HepG2 (cell line): ENCODE data around the gene GAN. TPM values are rescaled to one million over a fixed set of nuclear protein-coding genes. Genes with fewer than 3 reads are reported as not detected.
A peak's percentile ranks its signal among the peaks of the same experiment; 100 is the strongest.

ENCODE experiments used
- ARNT ChIP-seq: fragments of 450-650 bp; IDR thresholded peaks from 2 replicates; pipeline ENCODE4 v1.6.1; 2017
- CAMTA2 ChIP-seq: sonication (generic); formaldehyde crosslinking; IDR thresholded peaks from 2 replicates; pipeline ENCODE4 v1.4.0; 2020; ENCODE audit warnings: mild to moderate bottlenecking, missing genetic modification reagents, borderline replicate concordance
- CBX1 ChIP-seq: IDR thresholded peaks from one replicate; pipeline ENCODE4 v1.6.1; 2016; ENCODE audit warnings: antibody characterized with exemption, low read depth
- CREB3 ChIP-seq: sonication (generic); formaldehyde crosslinking; IDR thresholded peaks from 2 replicates; pipeline ENCODE4 v1.5.0; 2020; ENCODE audit warnings: missing genetic modification reagents
- GATAD2A ChIP-seq: IDR thresholded peaks from 2 replicates; pipeline ENCODE4 v1.6.1; 2016
- HNRNPL ChIP-seq: fragments of 200-400 bp; formaldehyde crosslinking; IDR thresholded peaks from 2 replicates; pipeline ENCODE4 v1.6.1; 2017; ENCODE audit warnings: mild to moderate bottlenecking, low read depth, low read length
- KAT8 ChIP-seq: IDR thresholded peaks from 2 replicates; pipeline ENCODE4 v1.6.1; 2016; ENCODE audit warnings: missing genetic modification reagents, missing compliant biosample characterization
- KIAA2018 ChIP-seq: sonication (generic); formaldehyde crosslinking; IDR thresholded peaks from 2 replicates; pipeline ENCODE4 v1.5.0; 2020; ENCODE audit warnings: mild to moderate bottlenecking, missing genetic modification reagents, borderline replicate concordance
- LCORL ChIP-seq, 2 experiments: fragments of 450-650 bp in 1 of 2; sonication (generic) in 1 of 2; formaldehyde crosslinking in 1 of 2; IDR thresholded peaks; 2 replicates each; pipeline versions ENCODE4 v1.5.0 to v1.6.1; 2017 to 2020; ENCODE audit warnings: antibody characterized with exemption in 1 of 2, missing genetic modification reagents in 1 of 2
- MAFF ChIP-seq: IDR thresholded peaks from 2 replicates; pipeline ENCODE4 v1.6.1; 2011; ENCODE audit warnings: low read depth, low read length, improper control_type of control experiment
- PHF21A ChIP-seq: sonication (generic); formaldehyde crosslinking; IDR thresholded peaks from 2 replicates; pipeline ENCODE4 v1.5.0; 2020; ENCODE audit warnings: mild to moderate bottlenecking, missing genetic modification reagents
- POGK ChIP-seq: sonication (generic); formaldehyde crosslinking; conservative IDR thresholded peaks from 2 replicates; pipeline ENCODE4 v1.8.0; 2022; ENCODE audit warnings: mild to moderate bottlenecking, moderate library complexity, missing genetic modification reagents
- RFX3 ChIP-seq: IDR thresholded peaks from 2 replicates; pipeline ENCODE4 v1.6.1; 2016; ENCODE audit warnings: missing biosample characterization, missing genetic modification reagents
- RORA ChIP-seq: sonication (generic); formaldehyde crosslinking; IDR thresholded peaks from 2 replicates; pipeline ENCODE4 v1.5.0; 2020; ENCODE audit warnings: mild to moderate bottlenecking, missing genetic modification reagents, moderate library complexity
- SATB2 ChIP-seq: sonication (generic); formaldehyde crosslinking; IDR thresholded peaks from 2 replicates; pipeline ENCODE4 v1.5.0; 2020; ENCODE audit warnings: missing genetic modification reagents
- ZNF557 ChIP-seq: sonication (generic); formaldehyde crosslinking; IDR thresholded peaks from 2 replicates; pipeline ENCODE4 v1.4.0; 2020; ENCODE audit warnings: missing genetic modification reagents
- ZNF580 ChIP-seq: IDR thresholded peaks from 2 replicates; pipeline ENCODE4 v1.6.1; 2016; ENCODE audit warnings: low read depth, borderline replicate concordance
- ZNF788 ChIP-seq: sonication (generic); formaldehyde crosslinking; IDR thresholded peaks from 2 replicates; pipeline ENCODE4 v1.5.0; 2020; ENCODE audit warnings: mild to moderate bottlenecking, missing genetic modification reagents, borderline replicate concordance
- ZNF83 ChIP-seq: sonication (generic); formaldehyde crosslinking; IDR thresholded peaks from 2 replicates; pipeline ENCODE4 v1.4.0; 2020; ENCODE audit warnings: missing genetic modification reagents, mild to moderate bottlenecking, borderline replicate concordance
- polyA plus RNA-seq, 8 experiments: library from polyadenylated mRNA; depleted of rRNA in 3 of 8; stranded (reverse) in 7 of 8; unstranded in 1 of 8; fragments of >200 nt; fragmentation: Illumina TruSeq in 4 of 8; extraction: Trizol in 4 of 8; gene quantifications; 2 replicates each; pipeline versions ENCODE4 v1.2.1 to v1.2.3, GENCODE V29; 2011 to 2016; ENCODE audit warnings: low read depth in 4 of 8, missing spikeins in 1 of 8, mixed read lengths in 1 of 8; ENCODE audit not compliant: insufficient read depth in 1 of 8
- total RNA-seq, 5 experiments: library from RNA; depleted of rRNA; stranded (reverse); fragments of >200 nt; fragmentation: Illumina TruSeq; extraction: Trizol; gene quantifications; 2 replicates each; pipeline ENCODE4 v1.2.3, GENCODE V29; 2016; ENCODE audit warnings: low read depth in 1 of 5

Gene GAN
- total and polyA plus RNA-seq, 2 of the 13 experiments (the other 11 are each of a cell fraction or from before 2014, with no cell fraction given): 4.3 to 11.0 TPM

- TF ChIP-seq KIAA2018 (CRISPR knock-in tag) (no peak), PHF21A (no peak), ZNF788 (CRISPR knock-in tag) (peak; percentile 90; the same call in 1 of the 2 replicates), SATB2 (0 out of 2 replicates have a peak, but pooled peaks have one; percentile 43), RORA (CRISPR knock-in tag) (no peak), CREB3 (0 out of 2 replicates have a peak, but pooled peaks have one; percentile 58), ARNT (no peak), GATAD2A (CRISPR knock-in tag) (peak; percentile 71), MAFF (no peak), ZNF83 (CRISPR knock-in tag) (peak; percentile 31; the same call in 1 of the 2 replicates), POGK (CRISPR knock-in tag) (peak; percentile 88), LCORL (IDR thresholded peaks at IDR 0.05) (no peak), LCORL (CRISPR knock-in tag; IDR thresholded peaks at IDR 0.05) (peak; percentile 90), ZNF557 (CRISPR knock-in tag) (no peak), HNRNPL (peak; percentile 63; the same call in 1 of the 2 replicates), RFX3 (CRISPR knock-in tag) (no peak), CAMTA2 (CRISPR knock-in tag) (peak; percentile 83; the same call in 1 of the 2 replicates), KAT8 (CRISPR knock-in tag) (peak; percentile 70; the same call in 1 of the 2 replicates), CBX1 (peak; percentile 24), ZNF580 (peak; percentile 72; the same call in 1 of the 2 replicates)
These were observed 89.0 kb downstream of the GAN start (continued) for GRCh38 chr16:81403601-81404391.
